H1 (cell line): ENCODE measurements around the gene PNISR. TPM values are rescaled to one million over a fixed set of nuclear protein-coding genes. Genes with fewer than 3 reads are reported as not detected.

Experiments
- CTCF ChIA-PET: fragments of 300-600 bp; sonication (Branson Sonifier 250); formaldehyde crosslinking; loops from one replicate; lab custom pipeline; 2021; ENCODE audit not compliant: partially characterized antibody; lab: Charles Lee
- POLR2A ChIA-PET: fragments of 300-600 bp; sonication (Branson Sonifier 250); formaldehyde crosslinking; loops from one replicate; lab custom pipeline; 2021; ENCODE audit warnings: inconsistent platforms; ENCODE audit not compliant: partially characterized antibody; lab: Charles Lee
- DNase-seq, 2 experiments: peaks; one replicate each; pipeline versions ENCODE4 v3.0.0 to v3.0.0-alpha.2; 2010 to 2022; ENCODE audit warnings: low spot score in 2 of 2, low read depth in 1 of 2, mixed read lengths in 1 of 2
- FAIRE-seq: peaks from 2 replicates; lab custom pipeline; 2011; peaks lifted over from hg19 to GRCh38; lab: Jason Lieb, UNC
- H2AFZ ChIP-seq: 2 replicates; pipeline ENCODE4 v1.8.1; 2012; ENCODE audit warnings: low read length, inconsistent platforms
- H2AK5ac ChIP-seq: 2 replicates; pipeline ENCODE4 v1.6.1; 2013; ENCODE audit warnings: low read depth, low read length
- H2BK120ac ChIP-seq: replicated peaks from 2 replicates; pipeline ENCODE3; 2013; ENCODE audit warnings: low read depth, low read length, inconsistent platforms
- H2BK12ac ChIP-seq: 2 replicates; pipeline ENCODE4 v1.6.1; 2013; ENCODE audit warnings: low read depth, low read length
- H2BK15ac ChIP-seq: 2 replicates; pipeline ENCODE4 v1.6.1; 2013; ENCODE audit warnings: low read length
- H2BK20ac ChIP-seq: 2 replicates; pipeline ENCODE4 v1.6.1; 2013; ENCODE audit warnings: low read length
- H2BK5ac ChIP-seq: 2 replicates; pipeline ENCODE4 v1.6.1; 2013; ENCODE audit warnings: low read depth, low read length
- H3K14ac ChIP-seq: 2 replicates; pipeline ENCODE4 v1.6.1; 2013; ENCODE audit warnings: inconsistent platforms; ENCODE audit not compliant: insufficient read length
- H3K18ac ChIP-seq: 2 replicates; pipeline ENCODE4 v1.6.1; 2013; ENCODE audit warnings: low read length; ENCODE audit errors: extremely low read depth
- H3K23ac ChIP-seq: 2 replicates; pipeline ENCODE4 v1.6.1; 2013; ENCODE audit warnings: inconsistent platforms; ENCODE audit not compliant: insufficient read length
- H3K23me2 ChIP-seq: 2 replicates; pipeline ENCODE4 v1.6.1; 2013; ENCODE audit warnings: low read depth, low read length
- H3K27ac ChIP-seq: 2 replicates; pipeline ENCODE4 v1.6.1; 2011; ENCODE audit warnings: low read depth, low read length, inconsistent platforms
- H3K27me3 ChIP-seq, 4 experiments: replicated peaks in 1 of 4; 1 replicate in 1 of 4; 2 replicates in 3 of 4; pipeline versions ENCODE4 v1.6.1 to v1.8.1; 2011 to 2013; ENCODE audit warnings: low read length in 3 of 4, mild to moderate bottlenecking in 3 of 4, inconsistent platforms in 2 of 4, mixed read lengths in 2 of 4, moderate library complexity in 1 of 4; ENCODE audit not compliant: control insufficient read depth in 3 of 4, insufficient read depth in 3 of 4; ENCODE audit errors: extremely low read depth in 1 of 4
- H3K36me3 ChIP-seq, 4 experiments: 2 replicates each; pipeline versions ENCODE4 v1.6.1 to v1.8.1; 2011 to 2013; ENCODE audit warnings: mild to moderate bottlenecking in 4 of 4, low read length in 3 of 4, moderate library complexity in 2 of 4, control low read depth in 1 of 4, inconsistent platforms in 1 of 4; ENCODE audit not compliant: insufficient read depth in 4 of 4, control insufficient read depth in 2 of 4
- H3K4ac ChIP-seq: replicated peaks from 2 replicates; pipeline ENCODE3; 2013; ENCODE audit warnings: low read length, low read depth, mixed read lengths, inconsistent platforms; ENCODE audit not compliant: insufficient read length
- H3K4me1 ChIP-seq, 4 experiments: replicated peaks in 1 of 4; 1 replicate in 1 of 4; 2 replicates in 3 of 4; pipeline versions ENCODE4 v1.6.1 to v1.8.1; 2011 to 2013; ENCODE audit warnings: low read length in 3 of 4, inconsistent platforms in 2 of 4, mixed read lengths in 1 of 4; ENCODE audit not compliant: insufficient read depth in 4 of 4, control insufficient read depth in 3 of 4
- H3K4me2 ChIP-seq, 2 experiments: 2 replicates each; pipeline versions ENCODE4 v1.6.1 to v1.8.1; 2011 to 2013; ENCODE audit warnings: low read depth in 2 of 2, low read length in 2 of 2, control low read depth in 1 of 2, inconsistent platforms in 1 of 2, mild to moderate bottlenecking in 1 of 2; ENCODE audit not compliant: insufficient read depth in 1 of 2
- H3K4me3 ChIP-seq, 4 experiments: fragments of 200-600, 300-600 bp in 1 of 4; sonication (generic), shearing (Covaris generic), sonication (Bioruptor Twin) in 1 of 4; 2 replicates each; pipeline versions ENCODE4 v1.5.1 to v1.8.1; 2011 to 2016; ENCODE audit warnings: low read length in 4 of 4, low read depth in 3 of 4, control low read depth in 2 of 4, inconsistent platforms in 2 of 4, mild to moderate bottlenecking in 2 of 4, mixed read lengths in 1 of 4, moderate library complexity in 1 of 4; ENCODE audit not compliant: insufficient read depth in 2 of 4; ENCODE audit errors: extremely low read depth in 1 of 4
- H3K56ac ChIP-seq: replicated peaks from 2 replicates; pipeline ENCODE3; 2013; ENCODE audit warnings: low read depth, mild to moderate bottlenecking, mixed read lengths, low read length, inconsistent platforms; ENCODE audit not compliant: insufficient read length
- H3K79me1 ChIP-seq: 2 replicates; pipeline ENCODE4 v1.6.1; 2013; ENCODE audit warnings: low read depth, low read length, control low read depth
- H3K79me2 ChIP-seq, 2 experiments: 2 replicates each; pipeline versions ENCODE4 v1.6.1 to v1.8.1; 2012 to 2013; ENCODE audit warnings: low read length in 2 of 2, mild to moderate bottlenecking in 2 of 2, inconsistent platforms in 1 of 2; ENCODE audit not compliant: insufficient read depth in 2 of 2, control insufficient read depth in 1 of 2
- H3K9ac ChIP-seq, 4 experiments: replicated peaks in 1 of 4; 1 replicate in 1 of 4; 2 replicates in 3 of 4; pipeline versions ENCODE4 v1.6.1 to v1.8.1; 2011 to 2013; ENCODE audit warnings: low read depth in 3 of 4, low read length in 3 of 4, control low read depth in 2 of 4, mild to moderate bottlenecking in 2 of 4, moderate library complexity in 2 of 4, inconsistent platforms in 1 of 4; ENCODE audit errors: extremely low read depth in 1 of 4
- H3K9me3 ChIP-seq, 2 experiments: 2 replicates each; pipeline versions ENCODE4 v1.6.1 to v1.8.1; 2012 to 2013; ENCODE audit warnings: mild to moderate bottlenecking in 2 of 2, moderate library complexity in 2 of 2, control low read depth in 1 of 2, inconsistent platforms in 1 of 2, low read depth in 1 of 2, low read length in 1 of 2, mixed read lengths in 1 of 2; ENCODE audit not compliant: insufficient read depth in 2 of 2
- H4K20me1 ChIP-seq, 2 experiments: replicated peaks in 1 of 2; 2 replicates each; pipeline versions ENCODE3 to v1.8.1; 2011 to 2013; ENCODE audit warnings: inconsistent platforms in 2 of 2, low read length in 2 of 2, mild to moderate bottlenecking in 1 of 2; ENCODE audit not compliant: insufficient read depth in 2 of 2, control insufficient read depth in 1 of 2
- H4K5ac ChIP-seq: 2 replicates; pipeline ENCODE4 v1.6.1; 2013; ENCODE audit warnings: low read length, low read depth, mixed read lengths, inconsistent platforms; ENCODE audit not compliant: insufficient read length
- H4K8ac ChIP-seq: 2 replicates; pipeline ENCODE4 v1.8.0; 2013; ENCODE audit warnings: mild to moderate bottlenecking, moderate library complexity, low read length, inconsistent platforms; ENCODE audit not compliant: insufficient read depth; ENCODE audit errors: extremely low read depth
- H4K91ac ChIP-seq: replicated peaks from 2 replicates; pipeline ENCODE3; 2013; ENCODE audit warnings: low read length, mixed read lengths, inconsistent platforms; ENCODE audit not compliant: insufficient read length
- BCL11A ChIP-seq, 2 experiments: IDR thresholded peaks; one replicate each; pipeline ENCODE4 v1.6.1; 2011; ENCODE audit warnings: low read depth in 2 of 2, low read length in 2 of 2, mild to moderate bottlenecking in 2 of 2
- CBX5 ChIP-seq: fragments of 300-800, 300-1000 bp; sonication (generic); IDR thresholded peaks from 2 replicates; pipeline ENCODE4 v1.7.1; 2016; ENCODE audit warnings: antibody characterized with exemption, low read length, low read depth
- EP300 ChIP-seq, 2 experiments: IDR thresholded peaks; 1 replicate in 1 of 2; 2 replicates in 1 of 2; pipeline ENCODE4 v1.6.1; 2011 to 2012; ENCODE audit warnings: low read depth in 2 of 2, low read length in 2 of 2, mild to moderate bottlenecking in 2 of 2, borderline replicate concordance in 1 of 2, inconsistent platforms in 1 of 2, moderate library complexity in 1 of 2
- EZH2 ChIP-seq: fragments of 200-600 bp; sonication (generic); IDR thresholded peaks from 2 replicates; pipeline ENCODE4 v1.7.1; 2012; ENCODE audit warnings: low read depth, mild to moderate bottlenecking, moderate library complexity, low read length, inconsistent platforms; ENCODE audit not compliant: severe bottlenecking
- JUND ChIP-seq: IDR thresholded peaks from 2 replicates; pipeline ENCODE4 v1.6.1; 2011; ENCODE audit warnings: mild to moderate bottlenecking, improper control_type of control experiment, low read length
- KDM1A ChIP-seq: fragments of 200-600, 300-600 bp; sonication (generic); IDR thresholded peaks from 2 replicates; pipeline ENCODE4 v1.7.1; 2016; ENCODE audit warnings: mild to moderate bottlenecking, low read length, borderline replicate concordance
- KDM4A ChIP-seq: IDR thresholded peaks from one replicate; pipeline ENCODE4 v1.7.1; 2012; ENCODE audit warnings: low read depth, mild to moderate bottlenecking, moderate library complexity, low read length, inconsistent platforms; ENCODE audit not compliant: severe bottlenecking
- RAD21 ChIP-seq, 2 experiments: IDR thresholded peaks in 1 of 2; conservative IDR thresholded peaks in 1 of 2; 2 replicates each; pipeline ENCODE4 v1.6.1; 2011; ENCODE audit warnings: low read depth in 2 of 2, low read length in 2 of 2, improper control_type of control experiment in 1 of 2, inconsistent platforms in 1 of 2, mild to moderate bottlenecking in 1 of 2, moderate library complexity in 1 of 2
- RBBP5 ChIP-seq: IDR thresholded peaks from 2 replicates; pipeline ENCODE4 v1.7.1; 2012; ENCODE audit warnings: low read depth, mild to moderate bottlenecking, inconsistent platforms, low read length, moderate library complexity, borderline replicate concordance
- SRF ChIP-seq: IDR thresholded peaks from 2 replicates; pipeline ENCODE4 v1.6.1; 2011; ENCODE audit warnings: mild to moderate bottlenecking, low read depth, low read length, moderate library complexity
- WGBS, 2 experiments: shearing (Covaris generic) in 1 of 2; methylation state at CpG; one replicate each; pipeline versions ENCODE4 v1.1.6 to v1.1.7; 2013 to 2015; ENCODE audit warnings: low lambda C conversion rate in 2 of 2, mixed read lengths in 2 of 2, inconsistent platforms in 1 of 2, low coverage in 1 of 2, missing lambda C conversion rate in 1 of 2; ENCODE audit not compliant: insufficient replicate concordance in 2 of 2, insufficient coverage in 1 of 2, insufficient read length in 1 of 2; ENCODE audit errors: extremely low coverage in 1 of 2, missing lambda C conversion rate in 1 of 2; 5-methylcytosine and 5-hydroxymethylcytosine counted together
- polyA plus RNA-seq, 7 experiments: library from polyadenylated mRNA; depleted of rRNA in 3 of 7; stranded (reverse) in 5 of 7; unstranded in 2 of 7; fragments of >200 nt in 5 of 7; fragments of 200-250 nt in 2 of 7; gene quantifications; 1 replicate in 5 of 7; 2 replicates in 1 of 7; 4 replicates in 1 of 7; pipeline versions ENCODE4 v1.2.1 to v1.2.3, GENCODE V29; 2011 to 2013; ENCODE audit warnings: missing spikeins in 2 of 7, mixed read lengths in 2 of 7
- total RNA-seq: library from RNA; stranded (reverse); fragmentation: NEBNext Ultra II Directional; extraction: Animal tissue kit (Norgen Biotek cat#: 25700); gene quantifications from 2 replicates; pipeline ENCODE4 v1.2.1, GENCODE V29; 2021
- TF ChIP-seq, protein P1 (sequence below): IDR thresholded peaks from 2 replicates; pipeline ENCODE4 v1.6.1; 2012; ENCODE audit warnings: inconsistent platforms

The PNISR gene
- total and polyA plus RNA-seq, 2 of the 8 experiments (the other 6 are each of a cell fraction or from before 2014, with no cell fraction given) = 41.1 to 134 TPM

DNA sequence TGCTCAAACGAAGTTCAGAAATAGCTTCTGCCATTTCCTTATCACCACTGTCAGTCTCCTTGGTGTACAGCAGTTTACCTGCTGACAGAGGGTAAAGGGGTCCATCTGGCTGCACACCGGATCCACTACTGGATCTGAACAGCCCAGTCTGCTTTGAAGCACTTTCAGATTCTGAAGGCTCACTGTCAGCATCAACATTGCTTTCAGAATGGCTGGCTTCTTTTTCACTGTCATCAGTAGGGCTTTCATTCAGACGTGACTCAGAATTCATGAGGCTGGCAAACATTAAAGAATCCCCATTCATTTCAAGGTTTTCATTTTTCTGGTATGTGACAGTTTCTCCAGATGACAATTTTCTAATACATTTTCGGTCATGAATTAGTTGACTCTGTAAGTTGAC, 21.0 kb upstream of the PNISR start:
- Histone ChIP-seq H3K27me3 (no peaks in the 10 kb centered on the region), H2BK5ac (no peak overlapping the region), H3K4me2 (no peak overlapping the region), H3K23me2 (no peaks in the 10 kb centered on the region), H2BK12ac (no peak overlapping the region), H3K36me3 (peaks cover 0 to 6% (median 3%) of the 10 kb centered on the region in 4 experiments; a peak in 2 of 8 replicates), H3K4me3 (no peak overlapping the region), H4K91ac (no peak overlapping the region), H3K23ac (no peak overlapping the region), H3K9ac (no peak overlapping the region), H3K79me1 (no peaks in the 10 kb centered on the region), H3K18ac (no peak overlapping the region), H4K8ac (no peak overlapping the region), H3K4me1 (no peaks in the 10 kb centered on the region; a peak in 1 of 7 replicates), H3K14ac (no peak overlapping the region), H2BK20ac (no peak overlapping the region), H2BK120ac (no peak overlapping the region), H3K4ac (no peak overlapping the region), H2AFZ (no peak overlapping the region), H4K5ac (no peak overlapping the region), H4K20me1 (no peaks in the 10 kb centered on the region), H2AK5ac (no peak overlapping the region), H3K9me3 (peaks cover 0 to 3% of the 10 kb centered on the region in 2 experiments; a peak in 1 of 4 replicates), H3K27ac (no peak overlapping the region), H3K56ac (no peak overlapping the region), H3K79me2 (no peaks in the 10 kb centered on the region), H2BK15ac (no peak overlapping the region)
- POLR2A ChIA-PET = no interaction called here
- no peak for FAIRE-seq
- CTCF ChIA-PET = interaction anchor here (0.6 kb wide), 1 partner anchor 28 kb away, joined by 3 read pairs; no protein-coding TSS in a partner anchor
- 89% methylated on average over 4 of the region's 4 CpGs; no CpG with 5 or more reads in 1 of the 2 experiments for WGBS, 2 experiments
- DNase-seq = no peak
- TF ChIP-seq KDM1A = no peak
- TF ChIP-seq SRF = no peak
- no peak for TF ChIP-seq BCL11A (IDR thresholded peaks at IDR 0.05; ENCODE audit: low read depth in 2 of 2, low read length in 2 of 2)
- no peak for TF ChIP-seq EZH2
- TF ChIP-seq RAD21 (IDR thresholded peaks at IDR 0.05 in 1 of 2, conservative IDR thresholded peaks at IDR 0.05 in 1 of 2; ENCODE audit: low read depth in 2 of 2, low read length in 2 of 2) = no peak
- TF ChIP-seq JUND = no peak
- TF ChIP-seq, protein P1, sequence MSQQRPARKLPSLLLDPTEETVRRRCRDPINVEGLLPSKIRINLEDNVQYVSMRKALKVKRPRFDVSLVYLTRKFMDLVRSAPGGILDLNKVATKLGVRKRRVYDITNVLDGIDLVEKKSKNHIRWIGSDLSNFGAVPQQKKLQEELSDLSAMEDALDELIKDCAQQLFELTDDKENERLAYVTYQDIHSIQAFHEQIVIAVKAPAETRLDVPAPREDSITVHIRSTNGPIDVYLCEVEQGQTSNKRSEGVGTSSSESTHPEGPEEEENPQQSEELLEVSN = no peak
- no peak for TF ChIP-seq KDM4A
- no peak for TF ChIP-seq CBX5
- no peak for TF ChIP-seq EP300 (IDR thresholded peaks at IDR 0.05; ENCODE audit: borderline replicate concordance in 1 of 2, low read depth in 2 of 2, low read length in 2 of 2)
- TF ChIP-seq RBBP5 = no peak
